Gastrocnemius medialis (tissue), 4 donors: ENCODE measurements around the gene CTNNA2.

Experiments
- POLR2A ChIP-seq, 2 donors: fragments of 450-650 bp; IDR thresholded peaks; one replicate each; pipeline ENCODE4 v1.6.1; 2017; ENCODE audit warnings: antibody characterized with exemption in 2 of 2, mild to moderate bottlenecking in 2 of 2, moderate library complexity in 2 of 2
- TF ChIP-seq, protein P1 (sequence below), 5 experiments: fragments of 450-650 bp in 3 of 5; fragments of 200-600 bp in 2 of 5; sonication (generic) in 2 of 5; IDR thresholded peaks in 4 of 5; conservative IDR thresholded peaks in 1 of 5; 1 replicate in 4 of 5; 2 replicates in 1 of 5; pipeline ENCODE4 v1.5.1; 2016 to 2019; ENCODE audit warnings: antibody characterized with exemption in 5 of 5, mild to moderate bottlenecking in 3 of 5, moderate library complexity in 3 of 5

- TF ChIP-seq, protein P1, sequence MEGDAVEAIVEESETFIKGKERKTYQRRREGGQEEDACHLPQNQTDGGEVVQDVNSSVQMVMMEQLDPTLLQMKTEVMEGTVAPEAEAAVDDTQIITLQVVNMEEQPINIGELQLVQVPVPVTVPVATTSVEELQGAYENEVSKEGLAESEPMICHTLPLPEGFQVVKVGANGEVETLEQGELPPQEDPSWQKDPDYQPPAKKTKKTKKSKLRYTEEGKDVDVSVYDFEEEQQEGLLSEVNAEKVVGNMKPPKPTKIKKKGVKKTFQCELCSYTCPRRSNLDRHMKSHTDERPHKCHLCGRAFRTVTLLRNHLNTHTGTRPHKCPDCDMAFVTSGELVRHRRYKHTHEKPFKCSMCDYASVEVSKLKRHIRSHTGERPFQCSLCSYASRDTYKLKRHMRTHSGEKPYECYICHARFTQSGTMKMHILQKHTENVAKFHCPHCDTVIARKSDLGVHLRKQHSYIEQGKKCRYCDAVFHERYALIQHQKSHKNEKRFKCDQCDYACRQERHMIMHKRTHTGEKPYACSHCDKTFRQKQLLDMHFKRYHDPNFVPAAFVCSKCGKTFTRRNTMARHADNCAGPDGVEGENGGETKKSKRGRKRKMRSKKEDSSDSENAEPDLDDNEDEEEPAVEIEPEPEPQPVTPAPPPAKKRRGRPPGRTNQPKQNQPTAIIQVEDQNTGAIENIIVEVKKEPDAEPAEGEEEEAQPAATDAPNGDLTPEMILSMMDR (IDR thresholded peaks at IDR 0.05 in 4 of 5, conservative IDR thresholded peaks at IDR 0.05 in 1 of 5): no peak
- TF ChIP-seq POLR2A (IDR thresholded peaks at IDR 0.05): no peak
These were observed 632.6 kb downstream of the CTNNA2 start for GRCh38 chr2:80145499-80145898.
